ENCODE data around the gene CNN1.

GRCh38 chr19:11550265-11550664 is 11.6 kb downstream of the CNN1 start:
- no peak for TF ChIP-seq EP300 (IDR thresholded peaks at IDR 0.05)
- TF ChIP-seq POLR2A (IDR thresholded peaks at IDR 0.05): no peak
- TF ChIP-seq POLR2AphosphoS5 (IDR thresholded peaks at IDR 0.05): peak in 3 of 4 donors; percentile 36 to 51 (median 49)

Measured in sigmoid colon (tissue), 4 donors.